HepG2 (cell line): ENCODE results near the gene PTPRM. TPM values are rescaled to one million over a fixed set of nuclear protein-coding genes. Genes with fewer than 3 reads are reported as not detected.

Experiments used
- ATF7-NPFF ChIP-seq: sonication (generic); formaldehyde crosslinking; IDR thresholded peaks from 2 replicates; pipeline ENCODE4 v1.8.1; 2023; ENCODE audit warnings: mild to moderate bottlenecking, low read depth, missing genetic modification reagents, moderate library complexity
- IRF2 ChIP-seq: IDR thresholded peaks from 2 replicates; pipeline ENCODE4 v1.6.1; 2018; ENCODE audit warnings: missing genetic modification reagents, missing compliant biosample characterization
- POGZ ChIP-seq: sonication (generic); formaldehyde crosslinking; IDR thresholded peaks from 2 replicates; pipeline ENCODE4 v1.4.0; 2020; ENCODE audit warnings: mild to moderate bottlenecking, missing genetic modification reagents
- POLR2A ChIP-seq, 2 experiments: IDR thresholded peaks; 2 replicates each; pipeline ENCODE4 v1.6.1; 2011; ENCODE audit warnings: low read depth in 2 of 2, low read length in 2 of 2, mild to moderate bottlenecking in 1 of 2, moderate library complexity in 1 of 2; ENCODE audit not compliant: insufficient read depth in 1 of 2
- THAP11 ChIP-seq: IDR thresholded peaks from 2 replicates; pipeline ENCODE4 v1.6.1; 2016; ENCODE audit warnings: missing biosample characterization, missing genetic modification reagents
- ZEB1 ChIP-seq: IDR thresholded peaks from 2 replicates; pipeline ENCODE4 v1.6.1; 2012; ENCODE audit warnings: mild to moderate bottlenecking, low read depth, inconsistent platforms; ENCODE audit not compliant: insufficient replicate concordance
- ZNF891 ChIP-seq: sonication (generic); formaldehyde crosslinking; IDR thresholded peaks from 2 replicates; pipeline ENCODE4 v1.5.0; 2020; ENCODE audit warnings: mild to moderate bottlenecking, missing genetic modification reagents
- ZSCAN30 ChIP-seq: sonication (generic); formaldehyde crosslinking; IDR thresholded peaks from 2 replicates; pipeline ENCODE4 v1.5.0; 2020; ENCODE audit warnings: mild to moderate bottlenecking, missing genetic modification reagents
- polyA plus RNA-seq, 8 experiments: library from polyadenylated mRNA; depleted of rRNA in 3 of 8; stranded (reverse) in 7 of 8; unstranded in 1 of 8; fragments of >200 nt; fragmentation: Illumina TruSeq in 4 of 8; extraction: Trizol in 4 of 8; gene quantifications; 2 replicates each; pipeline versions ENCODE4 v1.2.1 to v1.2.3, GENCODE V29; 2011 to 2016; ENCODE audit warnings: low read depth in 4 of 8, missing spikeins in 1 of 8, mixed read lengths in 1 of 8; ENCODE audit not compliant: insufficient read depth in 1 of 8
- total RNA-seq, 5 experiments: library from RNA; depleted of rRNA; stranded (reverse); fragments of >200 nt; fragmentation: Illumina TruSeq; extraction: Trizol; gene quantifications; 2 replicates each; pipeline ENCODE4 v1.2.3, GENCODE V29; 2016; ENCODE audit warnings: low read depth in 1 of 5
- TF ChIP-seq, protein P1 (sequence below): sonication (generic); formaldehyde crosslinking; IDR thresholded peaks from 2 replicates; pipeline ENCODE4 v1.8.1; 2022; ENCODE audit warnings: low read depth, mild to moderate bottlenecking, missing genetic modification reagents
- TF ChIP-seq, protein P2 (sequence below): sonication (generic); formaldehyde crosslinking; IDR thresholded peaks from 2 replicates; pipeline ENCODE4 v1.4.0; 2020; ENCODE audit warnings: missing genetic modification reagents
- TF ChIP-seq, protein P3 (sequence below): sonication (generic); formaldehyde crosslinking; IDR thresholded peaks from 2 replicates; pipeline ENCODE4 v1.5.0; 2020; ENCODE audit warnings: mild to moderate bottlenecking, missing genetic modification reagents, borderline replicate concordance
- TF ChIP-seq, protein P4 (sequence below): sonication (generic); formaldehyde crosslinking; IDR thresholded peaks from 2 replicates; pipeline ENCODE4 v1.4.0; 2020; ENCODE audit warnings: missing genetic modification reagents

Gene PTPRM
- total and polyA plus RNA-seq, 2 of the 13 experiments (the other 11 are each of a cell fraction or from before 2014, with no cell fraction given): 12.6 to 108 TPM

DNA sequence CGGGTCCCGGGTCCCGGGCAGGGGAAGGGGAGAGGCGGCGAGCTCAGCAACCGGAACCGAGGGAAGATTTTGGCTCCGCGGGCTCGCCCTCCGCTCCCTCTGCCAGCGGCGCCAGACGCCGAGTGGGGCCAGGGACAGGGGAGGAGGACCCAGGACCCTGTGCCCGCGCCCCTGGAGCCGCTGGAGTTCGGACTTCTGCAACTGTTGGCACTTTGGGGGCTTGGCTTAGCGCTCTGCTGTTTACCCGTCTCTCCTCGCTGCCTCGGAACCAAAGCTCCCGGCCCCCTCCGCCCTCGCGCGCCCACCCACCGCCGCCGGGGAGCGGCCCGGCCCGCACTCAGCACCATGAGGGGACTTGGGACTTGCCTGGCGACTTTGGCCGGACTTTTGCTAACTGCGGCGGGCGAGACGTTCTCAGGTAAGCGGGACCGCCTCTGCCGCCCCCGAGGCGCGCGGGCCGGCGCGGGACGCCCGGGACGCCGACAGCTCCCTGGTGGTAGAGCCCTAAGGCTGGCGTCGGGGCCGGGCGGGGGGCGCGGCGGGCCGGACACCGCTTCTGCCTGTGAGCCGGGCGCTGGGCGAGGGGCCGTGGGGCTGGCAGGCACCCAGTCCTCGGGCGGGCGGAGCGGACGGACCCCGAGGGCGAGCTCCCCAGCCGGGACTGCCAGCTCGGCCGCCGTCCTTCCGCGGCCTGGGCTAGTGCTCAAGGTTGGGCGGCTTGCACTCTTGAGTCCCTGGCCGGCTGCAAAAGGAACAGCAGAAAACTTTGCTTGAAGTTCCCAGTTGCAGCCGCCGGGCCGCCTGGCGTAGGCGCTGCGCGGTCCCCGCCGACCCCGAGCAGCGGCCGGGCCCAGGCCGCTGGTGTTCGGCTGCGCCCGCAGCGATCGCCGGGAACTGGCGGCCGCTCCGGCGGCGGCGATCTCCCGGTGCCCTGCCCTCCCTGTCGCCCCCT is 634 bp downstream of the PTPRM start (continued):
- TF ChIP-seq, protein P1, sequence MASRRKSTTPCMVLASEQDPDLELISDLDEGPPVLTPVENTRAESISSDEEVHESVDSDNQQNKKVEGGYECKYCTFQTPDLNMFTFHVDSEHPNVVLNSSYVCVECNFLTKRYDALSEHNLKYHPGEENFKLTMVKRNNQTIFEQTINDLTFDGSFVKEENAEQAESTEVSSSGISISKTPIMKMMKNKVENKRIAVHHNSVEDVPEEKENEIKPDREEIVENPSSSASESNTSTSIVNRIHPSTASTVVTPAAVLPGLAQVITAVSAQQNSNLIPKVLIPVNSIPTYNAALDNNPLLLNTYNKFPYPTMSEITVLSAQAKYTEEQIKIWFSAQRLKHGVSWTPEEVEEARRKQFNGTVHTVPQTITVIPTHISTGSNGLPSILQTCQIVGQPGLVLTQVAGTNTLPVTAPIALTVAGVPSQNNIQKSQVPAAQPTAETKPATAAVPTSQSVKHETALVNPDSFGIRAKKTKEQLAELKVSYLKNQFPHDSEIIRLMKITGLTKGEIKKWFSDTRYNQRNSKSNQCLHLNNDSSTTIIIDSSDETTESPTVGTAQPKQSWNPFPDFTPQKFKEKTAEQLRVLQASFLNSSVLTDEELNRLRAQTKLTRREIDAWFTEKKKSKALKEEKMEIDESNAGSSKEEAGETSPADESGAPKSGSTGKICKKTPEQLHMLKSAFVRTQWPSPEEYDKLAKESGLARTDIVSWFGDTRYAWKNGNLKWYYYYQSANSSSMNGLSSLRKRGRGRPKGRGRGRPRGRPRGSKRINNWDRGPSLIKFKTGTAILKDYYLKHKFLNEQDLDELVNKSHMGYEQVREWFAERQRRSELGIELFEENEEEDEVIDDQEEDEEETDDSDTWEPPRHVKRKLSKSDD (CRISPR knock-in tag): no peak
- TF ChIP-seq IRF2 (no peak), POGZ (CRISPR knock-in tag) (no peak), ZSCAN30 (no peak), ZNF891 (CRISPR knock-in tag) (no peak), THAP11 (CRISPR knock-in tag) (peak; percentile 6; the same call in 1 of the 2 replicates), ZEB1 (no peak), ATF7-NPFF (CRISPR knock-in tag) (no peak), POLR2A (IDR thresholded peaks at IDR 0.05; ENCODE audit: insufficient read depth in 1 of 2, low read depth in 2 of 2, low read length in 2 of 2) (peak in 1 of 2 experiments; percentile 15; a peak in 1 of 4 replicates)
- TF ChIP-seq, protein P2, sequence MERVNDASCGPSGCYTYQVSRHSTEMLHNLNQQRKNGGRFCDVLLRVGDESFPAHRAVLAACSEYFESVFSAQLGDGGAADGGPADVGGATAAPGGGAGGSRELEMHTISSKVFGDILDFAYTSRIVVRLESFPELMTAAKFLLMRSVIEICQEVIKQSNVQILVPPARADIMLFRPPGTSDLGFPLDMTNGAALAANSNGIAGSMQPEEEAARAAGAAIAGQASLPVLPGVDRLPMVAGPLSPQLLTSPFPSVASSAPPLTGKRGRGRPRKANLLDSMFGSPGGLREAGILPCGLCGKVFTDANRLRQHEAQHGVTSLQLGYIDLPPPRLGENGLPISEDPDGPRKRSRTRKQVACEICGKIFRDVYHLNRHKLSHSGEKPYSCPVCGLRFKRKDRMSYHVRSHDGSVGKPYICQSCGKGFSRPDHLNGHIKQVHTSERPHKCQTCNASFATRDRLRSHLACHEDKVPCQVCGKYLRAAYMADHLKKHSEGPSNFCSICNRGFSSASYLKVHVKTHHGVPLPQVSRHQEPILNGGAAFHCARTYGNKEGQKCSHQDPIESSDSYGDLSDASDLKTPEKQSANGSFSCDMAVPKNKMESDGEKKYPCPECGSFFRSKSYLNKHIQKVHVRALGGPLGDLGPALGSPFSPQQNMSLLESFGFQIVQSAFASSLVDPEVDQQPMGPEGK: peak; percentile 9; the same call in 1 of the 2 replicates
- TF ChIP-seq, protein P3, sequence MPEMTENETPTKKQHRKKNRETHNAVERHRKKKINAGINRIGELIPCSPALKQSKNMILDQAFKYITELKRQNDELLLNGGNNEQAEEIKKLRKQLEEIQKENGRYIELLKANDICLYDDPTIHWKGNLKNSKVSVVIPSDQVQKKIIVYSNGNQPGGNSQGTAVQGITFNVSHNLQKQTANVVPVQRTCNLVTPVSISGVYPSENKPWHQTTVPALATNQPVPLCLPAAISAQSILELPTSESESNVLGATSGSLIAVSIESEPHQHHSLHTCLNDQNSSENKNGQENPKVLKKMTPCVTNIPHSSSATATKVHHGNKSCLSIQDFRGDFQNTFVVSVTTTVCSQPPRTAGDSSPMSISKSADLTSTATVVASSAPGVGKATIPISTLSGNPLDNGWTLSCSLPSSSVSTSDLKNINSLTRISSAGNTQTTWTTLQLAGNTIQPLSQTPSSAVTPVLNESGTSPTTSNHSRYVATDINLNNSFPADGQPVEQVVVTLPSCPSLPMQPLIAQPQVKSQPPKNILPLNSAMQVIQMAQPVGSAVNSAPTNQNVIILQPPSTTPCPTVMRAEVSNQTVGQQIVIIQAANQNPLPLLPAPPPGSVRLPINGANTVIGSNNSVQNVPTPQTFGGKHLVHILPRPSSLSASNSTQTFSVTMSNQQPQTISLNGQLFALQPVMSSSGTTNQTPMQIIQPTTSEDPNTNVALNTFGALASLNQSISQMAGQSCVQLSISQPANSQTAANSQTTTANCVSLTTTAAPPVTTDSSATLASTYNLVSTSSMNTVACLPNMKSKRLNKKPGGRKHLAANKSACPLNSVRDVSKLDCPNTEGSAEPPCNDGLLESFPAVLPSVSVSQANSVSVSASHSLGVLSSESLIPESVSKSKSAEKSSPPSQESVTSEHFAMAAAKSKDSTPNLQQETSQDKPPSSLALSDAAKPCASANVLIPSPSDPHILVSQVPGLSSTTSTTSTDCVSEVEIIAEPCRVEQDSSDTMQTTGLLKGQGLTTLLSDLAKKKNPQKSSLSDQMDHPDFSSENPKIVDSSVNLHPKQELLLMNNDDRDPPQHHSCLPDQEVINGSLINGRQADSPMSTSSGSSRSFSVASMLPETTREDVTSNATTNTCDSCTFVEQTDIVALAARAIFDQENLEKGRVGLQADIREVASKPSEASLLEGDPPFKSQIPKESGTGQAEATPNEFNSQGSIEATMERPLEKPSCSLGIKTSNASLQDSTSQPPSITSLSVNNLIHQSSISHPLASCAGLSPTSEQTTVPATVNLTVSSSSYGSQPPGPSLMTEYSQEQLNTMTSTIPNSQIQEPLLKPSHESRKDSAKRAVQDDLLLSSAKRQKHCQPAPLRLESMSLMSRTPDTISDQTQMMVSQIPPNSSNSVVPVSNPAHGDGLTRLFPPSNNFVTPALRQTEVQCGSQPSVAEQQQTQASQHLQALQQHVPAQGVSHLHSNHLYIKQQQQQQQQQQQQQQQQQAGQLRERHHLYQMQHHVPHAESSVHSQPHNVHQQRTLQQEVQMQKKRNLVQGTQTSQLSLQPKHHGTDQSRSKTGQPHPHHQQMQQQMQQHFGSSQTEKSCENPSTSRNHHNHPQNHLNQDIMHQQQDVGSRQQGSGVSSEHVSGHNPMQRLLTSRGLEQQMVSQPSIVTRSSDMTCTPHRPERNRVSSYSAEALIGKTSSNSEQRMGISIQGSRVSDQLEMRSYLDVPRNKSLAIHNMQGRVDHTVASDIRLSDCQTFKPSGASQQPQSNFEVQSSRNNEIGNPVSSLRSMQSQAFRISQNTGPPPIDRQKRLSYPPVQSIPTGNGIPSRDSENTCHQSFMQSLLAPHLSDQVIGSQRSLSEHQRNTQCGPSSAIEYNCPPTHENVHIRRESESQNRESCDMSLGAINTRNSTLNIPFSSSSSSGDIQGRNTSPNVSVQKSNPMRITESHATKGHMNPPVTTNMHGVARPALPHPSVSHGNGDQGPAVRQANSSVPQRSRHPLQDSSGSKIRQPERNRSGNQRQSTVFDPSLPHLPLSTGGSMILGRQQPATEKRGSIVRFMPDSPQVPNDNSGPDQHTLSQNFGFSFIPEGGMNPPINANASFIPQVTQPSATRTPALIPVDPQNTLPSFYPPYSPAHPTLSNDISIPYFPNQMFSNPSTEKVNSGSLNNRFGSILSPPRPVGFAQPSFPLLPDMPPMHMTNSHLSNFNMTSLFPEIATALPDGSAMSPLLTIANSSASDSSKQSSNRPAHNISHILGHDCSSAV: no peak
- TF ChIP-seq, protein P4, sequence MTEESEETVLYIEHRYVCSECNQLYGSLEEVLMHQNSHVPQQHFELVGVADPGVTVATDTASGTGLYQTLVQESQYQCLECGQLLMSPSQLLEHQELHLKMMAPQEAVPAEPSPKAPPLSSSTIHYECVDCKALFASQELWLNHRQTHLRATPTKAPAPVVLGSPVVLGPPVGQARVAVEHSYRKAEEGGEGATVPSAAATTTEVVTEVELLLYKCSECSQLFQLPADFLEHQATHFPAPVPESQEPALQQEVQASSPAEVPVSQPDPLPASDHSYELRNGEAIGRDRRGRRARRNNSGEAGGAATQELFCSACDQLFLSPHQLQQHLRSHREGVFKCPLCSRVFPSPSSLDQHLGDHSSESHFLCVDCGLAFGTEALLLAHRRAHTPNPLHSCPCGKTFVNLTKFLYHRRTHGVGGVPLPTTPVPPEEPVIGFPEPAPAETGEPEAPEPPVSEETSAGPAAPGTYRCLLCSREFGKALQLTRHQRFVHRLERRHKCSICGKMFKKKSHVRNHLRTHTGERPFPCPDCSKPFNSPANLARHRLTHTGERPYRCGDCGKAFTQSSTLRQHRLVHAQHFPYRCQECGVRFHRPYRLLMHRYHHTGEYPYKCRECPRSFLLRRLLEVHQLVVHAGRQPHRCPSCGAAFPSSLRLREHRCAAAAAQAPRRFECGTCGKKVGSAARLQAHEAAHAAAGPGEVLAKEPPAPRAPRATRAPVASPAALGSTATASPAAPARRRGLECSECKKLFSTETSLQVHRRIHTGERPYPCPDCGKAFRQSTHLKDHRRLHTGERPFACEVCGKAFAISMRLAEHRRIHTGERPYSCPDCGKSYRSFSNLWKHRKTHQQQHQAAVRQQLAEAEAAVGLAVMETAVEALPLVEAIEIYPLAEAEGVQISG (CRISPR knock-in tag): peak; percentile 19; the same call in 1 of the 2 replicates
